Measurements from ENCODE around the gene ZDHHC24.
A peak's percentile ranks its signal among the peaks of the same experiment; 100 is the strongest.

The ZDHHC24 gene

DNA sequence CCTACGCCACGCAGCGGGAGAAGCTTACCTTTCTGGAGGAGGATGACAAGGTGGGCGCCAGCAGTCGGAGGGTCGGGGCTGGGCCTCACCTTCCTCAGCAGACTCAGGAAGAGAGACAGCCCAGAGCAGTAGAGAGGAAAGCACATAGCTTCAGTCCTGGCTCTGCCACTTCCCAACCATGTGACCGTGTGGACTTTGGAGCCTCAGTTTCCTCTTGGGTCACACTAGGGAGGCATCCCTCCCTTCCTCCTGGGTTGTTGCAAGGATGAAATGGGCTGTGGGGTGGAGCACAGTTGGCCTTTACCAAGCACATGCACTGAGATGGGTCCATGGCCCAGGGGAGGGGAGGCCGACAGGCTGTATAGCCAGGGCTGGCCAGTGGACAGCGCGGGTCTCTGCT, 52.7 kb downstream of the ZDHHC24 start:
- no peak for DNase-seq

DNA sequence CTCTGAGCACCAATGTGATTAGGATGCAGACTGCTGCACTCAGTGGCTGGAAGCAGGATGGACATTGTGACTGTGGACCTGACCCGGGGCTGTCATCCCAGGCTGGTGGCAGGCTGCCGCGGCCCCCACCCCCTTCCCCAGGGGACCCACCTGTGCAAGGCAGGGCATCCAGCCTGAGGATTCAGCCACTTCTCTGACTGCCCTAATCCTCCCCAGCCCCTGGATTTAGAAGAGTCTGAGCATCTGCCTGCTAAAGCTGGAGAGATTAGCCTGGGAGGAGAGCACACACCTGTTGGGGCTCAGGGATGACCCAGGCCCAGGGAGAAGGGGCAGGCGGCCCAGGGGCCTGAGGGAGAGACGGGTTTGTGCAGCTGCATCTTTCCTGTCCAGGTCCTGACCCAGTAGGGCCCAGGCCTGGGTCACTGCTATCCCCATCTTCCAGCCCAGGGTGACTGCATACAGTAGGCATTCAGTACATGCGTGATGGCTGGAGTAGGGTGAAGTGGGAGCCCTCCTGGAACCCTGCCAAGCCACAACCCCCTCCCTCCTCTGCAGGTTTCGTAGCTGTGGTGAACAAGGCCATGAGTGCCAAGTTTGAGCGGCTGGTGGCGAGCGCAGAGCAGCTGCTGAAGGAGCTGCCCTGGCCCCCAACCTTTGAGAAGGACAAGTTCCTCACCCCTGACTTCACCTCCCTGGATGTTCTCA, 53.5 kb downstream of the ZDHHC24 start:
- no peak for DNase-seq

DNA sequence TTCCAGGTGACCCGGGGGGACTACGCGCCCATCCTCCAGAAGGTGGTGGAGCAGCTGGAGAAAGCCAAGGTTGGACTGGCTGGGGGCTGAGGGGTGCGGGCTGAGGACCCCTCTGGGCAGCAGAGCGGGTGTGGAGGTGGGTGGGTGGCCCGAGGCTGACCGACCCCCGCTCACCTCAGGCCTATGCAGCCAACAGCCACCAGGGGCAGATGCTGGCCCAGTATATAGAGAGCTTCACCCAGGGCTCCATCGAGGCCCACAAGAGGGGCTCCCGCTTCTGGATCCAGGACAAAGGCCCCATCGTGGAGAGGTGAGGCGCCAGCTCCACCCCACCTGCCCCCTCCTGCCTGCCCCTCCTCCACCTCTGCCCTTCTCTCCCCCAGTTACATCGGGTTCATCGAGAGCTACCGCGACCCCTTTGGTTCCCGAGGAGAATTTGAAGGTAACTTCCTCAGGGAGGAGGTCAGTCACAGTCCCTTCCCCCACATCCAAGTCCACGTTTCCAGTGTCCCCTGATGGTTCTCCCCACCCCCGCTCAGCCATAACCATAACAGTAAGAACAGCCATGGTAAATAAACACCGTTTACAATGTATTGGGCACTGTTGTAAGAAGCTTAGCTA, 54.4 kb downstream of the ZDHHC24 start:
- no peak for DNase-seq

DNA sequence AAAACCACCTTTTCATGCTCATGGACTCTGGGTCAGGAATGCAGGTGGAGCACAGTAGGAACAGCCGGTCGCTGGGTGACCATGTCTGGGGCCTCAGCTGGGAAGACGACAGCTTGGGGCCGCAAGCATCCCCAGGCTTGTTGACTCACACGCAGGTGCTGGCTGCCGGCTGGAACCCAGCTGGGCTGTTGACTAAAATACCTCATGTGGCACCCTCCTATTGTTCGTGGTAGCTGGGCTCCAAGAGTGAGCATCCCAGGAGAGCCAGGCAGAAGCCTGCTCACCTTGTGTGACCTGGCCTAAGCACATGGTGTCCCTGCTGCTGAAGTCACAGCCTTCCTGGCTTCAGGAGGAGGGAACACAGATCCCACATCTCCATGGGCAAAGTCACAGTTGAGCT, 56.2 kb downstream of the ZDHHC24 start:
- no peak for DNase-seq

DNA sequence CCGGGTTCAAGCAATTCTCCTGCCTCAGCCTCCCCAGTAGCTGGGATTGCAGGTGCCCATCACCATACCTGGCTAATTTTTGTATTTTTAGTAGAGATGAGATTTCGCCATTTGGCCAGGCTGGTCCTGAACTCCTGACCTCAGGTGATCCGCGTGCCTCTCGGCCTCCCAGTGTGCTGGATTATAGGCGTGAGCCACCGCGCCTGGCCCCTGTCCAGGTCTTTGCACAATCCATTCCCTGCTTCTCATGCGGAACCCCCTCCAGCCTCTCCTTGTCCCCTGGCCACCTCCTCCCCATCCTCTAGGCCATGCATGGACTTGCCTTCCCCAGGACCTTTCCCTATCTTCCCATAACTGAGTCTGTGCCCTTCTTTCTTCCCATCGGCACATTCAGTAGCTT, 56.9 kb downstream of the ZDHHC24 start:
- no peak for DNase-seq

DNA sequence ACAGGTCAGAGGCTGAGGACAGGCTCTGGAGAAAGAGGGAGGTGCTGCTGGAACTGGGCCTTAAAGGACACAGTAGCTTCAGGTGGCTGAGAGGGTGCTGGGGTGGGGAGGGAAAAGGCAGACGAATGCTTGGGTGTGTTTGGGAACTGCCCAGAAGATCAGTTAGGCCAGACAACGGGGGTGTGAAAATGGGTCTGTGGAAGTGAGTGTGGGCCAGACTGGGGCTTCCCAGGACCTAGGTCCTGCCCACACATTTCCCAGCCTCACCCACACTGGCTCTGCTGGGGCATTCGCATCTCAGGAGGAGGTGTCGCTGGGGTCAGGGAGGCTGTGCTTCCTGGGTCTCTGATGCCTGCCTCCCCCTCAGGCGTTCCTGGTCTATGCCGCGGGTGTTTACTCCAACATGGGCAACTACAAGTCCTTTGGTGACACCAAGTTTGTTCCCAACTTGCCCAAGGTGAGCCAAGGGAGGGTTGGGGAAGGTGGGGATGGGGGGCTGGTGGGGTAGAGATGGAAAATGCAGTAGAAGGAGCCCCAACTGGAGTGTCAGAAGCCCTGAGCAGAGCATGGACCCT, 61.0 kb downstream of the ZDHHC24 start:
- no peak for DNase-seq

DNA sequence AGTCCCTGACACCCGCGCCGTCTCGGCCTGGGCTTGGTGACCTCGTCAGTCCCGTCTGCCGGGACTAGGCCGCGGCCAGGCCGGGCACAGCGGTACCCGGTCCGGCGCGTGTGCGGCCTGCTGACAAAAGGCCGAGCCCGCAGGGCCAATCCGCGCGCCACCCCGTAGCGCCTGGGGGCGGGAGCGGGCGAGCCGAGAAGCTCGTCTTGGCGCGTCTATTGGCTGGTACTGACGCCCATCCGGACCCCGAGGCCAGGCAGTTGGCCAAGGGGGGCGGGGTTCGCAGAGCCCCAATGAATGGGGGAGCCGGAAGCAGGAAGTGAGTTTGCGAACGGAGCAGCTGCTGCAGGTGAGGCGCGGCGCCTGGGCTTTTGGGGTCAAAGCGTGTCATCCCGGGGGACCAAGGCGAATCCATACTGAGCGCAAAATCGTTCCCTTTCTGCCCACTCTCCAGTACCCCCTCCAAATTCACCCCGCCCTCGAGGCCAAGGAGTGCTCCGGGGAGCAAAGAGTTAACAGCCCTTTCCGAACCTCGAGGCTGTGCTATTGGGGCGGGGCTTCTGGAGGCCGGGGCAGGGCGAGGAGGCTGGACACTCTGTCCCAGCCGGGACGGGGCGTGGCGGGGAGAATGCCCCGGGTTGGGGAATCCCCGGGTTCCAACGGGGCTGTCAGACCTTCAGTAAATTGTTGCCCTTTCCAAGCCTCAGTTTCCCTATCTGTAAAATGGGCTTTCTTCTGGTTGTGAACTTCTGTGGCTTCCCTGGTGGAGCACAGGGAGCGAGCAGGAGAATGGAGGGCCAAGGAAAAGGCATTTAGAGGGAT, 65.5 kb downstream of the ZDHHC24 start, which contains the start of gene DPP3:
TSS of gene DPP3 (plus strand) at position 318 of the 822 bp plus-strand sequence. CDS start 1,767 bp downstream, outside the sequence.
- DNase-seq: peak; percentile 98

DNA sequence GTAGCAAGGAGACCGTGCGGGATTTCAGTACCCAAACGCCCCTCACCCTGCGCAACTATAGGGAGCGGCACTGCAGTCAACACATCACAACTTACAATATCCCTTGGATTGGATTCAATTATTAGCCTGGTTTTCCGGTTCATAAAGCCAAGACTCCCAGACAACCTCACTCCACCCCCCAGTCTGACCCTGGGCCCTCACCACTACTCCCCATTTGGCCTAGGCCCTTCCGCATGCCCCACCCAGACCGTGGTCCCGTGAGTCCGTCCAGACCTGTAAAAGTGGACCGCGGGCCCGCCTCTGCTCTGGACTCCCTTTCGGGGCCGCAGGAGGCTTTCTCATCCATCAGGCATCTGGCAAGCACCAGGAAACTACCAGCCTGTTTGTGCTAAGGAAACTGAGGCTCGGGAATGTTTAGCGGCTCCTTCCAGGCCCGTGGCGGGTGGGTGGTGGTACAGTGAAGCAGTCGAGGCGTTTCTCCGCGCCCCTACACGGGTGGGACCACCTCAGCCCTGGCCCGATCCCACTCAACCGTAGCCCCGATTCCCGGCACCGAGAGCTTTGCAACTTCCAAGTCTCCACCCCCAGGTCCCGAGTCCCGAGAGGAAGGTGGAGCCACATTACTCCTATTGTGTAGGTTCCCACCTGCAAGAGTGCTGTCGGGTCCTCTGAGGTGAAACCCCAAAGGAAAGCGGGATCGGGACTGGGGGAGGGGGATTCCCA, 66.3 kb downstream of the ZDHHC24 start:
- no peak for DNase-seq

DNA sequence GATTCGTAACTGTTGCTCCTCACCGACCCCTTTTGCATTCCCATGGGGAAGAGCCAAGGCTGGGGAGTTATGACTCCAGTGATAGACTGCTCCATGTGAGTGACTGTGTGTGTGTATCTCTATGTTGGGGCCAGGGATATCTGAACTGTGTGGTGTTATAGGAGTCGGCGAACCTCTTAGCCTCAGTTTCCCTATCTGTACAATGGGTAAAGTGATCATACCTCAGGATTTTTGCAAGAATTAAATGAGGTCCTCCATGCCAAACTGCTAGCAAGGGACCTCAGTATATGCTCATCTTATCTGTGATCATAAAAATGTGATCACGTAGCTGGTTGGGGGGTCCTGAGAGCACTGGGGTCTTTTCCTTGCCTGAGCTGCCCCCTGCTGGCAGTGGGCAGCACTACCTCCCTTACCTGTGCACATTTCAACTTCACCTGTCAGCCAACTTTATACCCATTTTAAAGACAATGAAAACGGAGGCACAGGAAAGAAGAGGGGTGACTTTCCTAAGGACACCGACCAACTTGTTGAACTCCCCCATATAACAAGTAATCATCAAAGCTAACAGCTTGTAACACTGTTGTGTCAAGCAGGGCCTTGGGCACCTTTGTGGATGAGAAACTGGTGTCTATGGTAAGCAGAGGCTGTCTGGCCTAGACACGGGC, 67.0 kb downstream of the ZDHHC24 start:
- DNase-seq: no peak

DNA sequence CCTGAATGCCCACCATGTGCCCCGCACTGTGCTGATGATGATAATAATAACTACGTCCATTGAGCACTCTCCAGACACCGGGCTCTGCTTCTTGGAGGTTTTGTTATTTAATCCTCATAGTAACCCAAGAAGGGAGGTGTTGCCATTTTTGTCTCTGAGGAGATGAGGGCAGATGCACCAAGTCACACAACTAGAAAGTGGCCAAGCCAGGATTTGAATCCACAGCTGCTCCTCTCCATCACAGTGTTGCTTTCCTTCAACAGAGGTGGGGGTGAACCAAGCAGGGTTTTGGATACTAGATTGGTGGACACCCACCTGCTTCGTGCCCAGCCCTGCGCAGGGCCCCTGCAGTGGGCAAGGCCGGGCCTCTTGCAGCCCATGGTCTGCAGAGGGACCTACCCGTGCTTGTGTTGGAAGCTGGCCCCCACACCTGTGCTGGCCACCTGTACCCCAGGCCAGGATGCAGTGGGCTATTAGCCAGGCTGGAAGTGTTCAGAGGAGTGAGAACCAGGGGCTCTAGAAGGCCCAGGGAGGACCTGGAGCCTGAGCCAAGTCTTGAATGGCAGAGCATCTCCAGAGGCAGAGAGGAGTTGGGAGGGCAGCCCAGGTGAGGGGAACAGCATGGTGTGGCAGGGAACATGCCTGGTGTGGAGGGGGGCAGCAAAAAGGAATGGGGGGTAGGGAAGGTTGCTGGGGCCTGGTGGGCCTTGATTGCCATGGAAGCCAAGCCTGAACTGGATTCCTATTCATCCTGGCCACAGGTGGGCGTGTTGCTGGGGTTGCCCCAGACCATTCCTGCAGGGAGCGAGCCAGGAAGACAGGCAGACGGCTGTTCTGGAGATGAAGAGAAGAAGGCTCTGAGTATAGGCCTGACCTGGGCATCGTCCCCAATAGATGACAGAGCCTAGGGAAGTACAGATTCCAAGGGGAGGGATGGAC, 68.3 kb downstream of the ZDHHC24 start:
- no peak for DNase-seq

DNA sequence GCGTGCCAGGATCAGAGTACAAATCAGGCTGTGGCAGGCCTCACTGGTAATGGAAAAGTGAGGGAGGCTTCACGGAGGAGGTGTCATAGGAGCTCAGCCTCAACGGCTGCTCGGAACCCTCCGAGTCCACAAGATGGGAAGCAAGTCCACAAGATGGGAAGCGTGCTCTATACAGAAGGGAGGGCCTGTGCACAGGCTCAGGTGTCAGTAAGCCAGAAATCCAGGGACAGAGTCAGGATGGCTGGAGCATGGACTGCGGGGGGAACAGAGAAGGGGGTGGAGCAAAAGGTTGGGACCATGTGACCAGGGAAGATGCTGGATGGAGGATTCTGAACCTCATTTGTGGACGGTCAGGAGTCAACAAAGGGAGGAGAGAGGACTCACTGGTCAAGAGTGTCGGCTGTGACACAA, 69.0 kb downstream of the ZDHHC24 start:
- no peak for DNase-seq

DNA sequence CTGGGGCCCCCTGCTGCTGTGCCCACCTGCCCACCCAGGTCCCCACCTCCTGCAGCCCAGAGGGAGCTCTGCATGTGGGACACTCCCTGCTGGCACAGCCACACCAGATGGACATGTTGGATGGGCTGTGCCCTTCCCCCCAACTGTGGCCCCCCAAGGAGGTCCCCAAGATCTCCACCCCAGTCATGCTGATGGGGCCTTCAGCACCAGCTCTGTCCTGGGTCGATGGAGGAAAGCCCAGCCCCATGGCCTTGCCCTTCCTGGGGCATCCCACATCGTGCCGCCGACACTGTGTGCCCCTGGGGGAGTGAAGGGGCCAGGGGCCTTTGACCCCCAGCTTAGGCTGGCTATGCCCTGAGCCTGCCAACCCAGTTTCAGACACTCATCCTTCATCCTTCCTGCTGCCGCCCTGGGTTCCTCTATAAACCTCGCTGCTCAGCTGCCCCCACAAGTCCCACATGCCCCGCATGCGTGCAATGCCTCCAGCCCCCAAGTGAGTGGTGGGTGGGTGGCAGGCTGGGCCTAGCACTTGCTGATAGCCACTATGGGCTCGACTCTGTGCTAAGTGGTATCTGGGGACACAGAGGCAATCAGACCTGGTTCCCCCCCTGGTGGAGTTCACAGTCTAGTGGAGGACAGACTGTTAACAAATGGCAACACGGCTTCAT, 69.5 kb downstream of the ZDHHC24 start:
- no peak for DNase-seq

DNA sequence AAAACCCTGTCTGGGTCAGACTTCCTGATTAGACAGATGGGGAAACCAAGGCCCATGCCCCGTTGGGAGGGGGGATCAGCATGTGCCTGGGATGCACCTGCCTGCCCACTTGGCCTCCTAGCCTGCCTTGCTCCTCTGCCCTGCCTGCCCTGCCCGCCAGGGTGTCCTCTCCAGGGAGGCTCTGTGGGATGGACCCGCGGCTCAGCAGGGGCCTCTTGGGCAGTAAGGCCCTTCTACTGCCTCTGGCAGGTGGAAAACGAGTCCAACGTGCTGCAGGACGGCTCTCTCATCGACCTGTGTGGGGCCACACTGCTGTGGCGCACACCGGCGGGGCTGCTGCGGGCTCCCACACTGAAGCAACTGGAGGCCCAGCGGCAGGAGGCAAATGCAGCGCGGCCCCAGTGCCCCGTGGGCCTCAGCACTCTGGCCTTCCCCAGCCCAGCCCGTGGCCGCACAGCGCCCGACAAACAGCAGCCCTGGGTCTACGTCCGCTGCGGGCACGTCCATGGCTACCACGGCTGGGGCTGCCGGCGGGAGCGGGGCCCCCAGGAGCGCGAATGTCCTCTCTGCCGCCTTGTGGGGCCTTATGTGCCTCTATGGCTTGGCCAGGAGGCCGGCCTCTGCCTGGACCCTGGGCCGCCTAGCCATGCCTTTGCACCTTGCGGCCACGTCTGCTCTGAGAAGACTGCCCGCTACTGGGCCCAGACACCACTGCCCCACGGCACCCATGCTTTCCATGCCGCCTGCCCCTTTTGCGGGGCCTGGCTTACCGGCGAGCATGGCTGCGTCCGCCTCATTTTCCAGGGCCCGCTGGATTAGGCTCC, 70.3 kb downstream of the ZDHHC24 start:
- DNase-seq: no peak

DNA sequence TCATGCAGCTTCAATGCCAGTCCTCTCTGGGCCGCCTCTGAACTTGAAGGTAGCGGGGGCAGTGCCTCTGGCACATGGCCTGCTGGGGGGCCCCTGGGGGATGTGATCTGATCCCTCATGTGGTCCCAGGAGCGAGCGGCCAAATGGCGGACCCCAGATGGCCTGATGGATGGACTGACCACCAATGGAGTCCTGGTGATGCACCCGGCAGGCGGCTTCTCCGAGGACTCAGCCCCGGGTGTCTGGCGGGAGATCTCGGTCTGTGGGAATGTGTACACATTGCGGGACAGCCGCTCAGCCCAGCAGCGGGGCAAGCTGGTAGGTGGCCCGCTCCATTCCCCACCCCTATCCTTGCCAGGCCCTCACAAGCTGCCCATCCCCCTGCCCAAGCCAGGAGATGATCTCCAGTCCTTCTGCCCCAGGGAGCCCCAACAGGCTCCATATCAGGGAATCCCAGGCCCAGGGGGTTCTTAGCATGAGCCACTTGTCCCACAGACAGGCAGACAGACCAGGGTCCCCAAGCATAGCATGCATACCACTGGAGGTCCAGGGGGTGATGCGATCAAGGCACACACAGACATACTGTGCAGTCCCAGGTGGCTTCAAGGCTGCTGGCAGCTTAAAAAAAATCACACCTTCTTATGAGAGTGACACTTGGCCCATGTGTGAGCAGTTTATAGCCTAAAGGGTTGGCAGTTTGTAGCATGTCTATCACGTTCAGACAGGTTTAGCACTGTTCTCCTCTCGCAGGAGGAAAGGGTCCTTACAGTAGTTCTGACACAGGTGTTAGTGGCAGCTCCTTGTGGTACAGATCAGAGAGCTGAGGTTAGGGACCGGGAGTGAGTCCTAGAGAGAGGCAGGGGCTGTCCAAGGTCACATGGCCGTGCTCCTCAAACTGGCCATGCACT, 72.0 kb downstream of the ZDHHC24 start:
- DNase-seq: no peak

DNA sequence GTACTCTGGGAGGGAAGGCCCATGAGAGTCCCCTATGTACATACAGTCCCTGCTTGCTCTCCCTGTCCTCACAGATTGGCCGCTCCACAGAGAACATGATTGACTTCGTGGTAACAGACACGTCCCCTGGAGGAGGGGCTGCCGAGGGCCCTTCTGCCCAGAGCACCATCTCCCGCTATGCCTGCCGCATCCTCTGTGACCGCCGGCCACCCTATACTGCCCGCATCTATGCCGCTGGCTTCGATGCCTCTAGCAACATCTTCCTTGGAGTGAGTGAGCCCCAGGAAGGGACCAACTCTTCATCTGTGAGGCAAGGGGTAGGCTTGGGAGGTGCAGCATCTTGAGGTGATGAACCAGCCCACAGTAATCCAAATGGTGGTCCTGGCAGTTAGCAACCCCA, 72.7 kb downstream of the ZDHHC24 start:
- DNase-seq: no peak

DNA sequence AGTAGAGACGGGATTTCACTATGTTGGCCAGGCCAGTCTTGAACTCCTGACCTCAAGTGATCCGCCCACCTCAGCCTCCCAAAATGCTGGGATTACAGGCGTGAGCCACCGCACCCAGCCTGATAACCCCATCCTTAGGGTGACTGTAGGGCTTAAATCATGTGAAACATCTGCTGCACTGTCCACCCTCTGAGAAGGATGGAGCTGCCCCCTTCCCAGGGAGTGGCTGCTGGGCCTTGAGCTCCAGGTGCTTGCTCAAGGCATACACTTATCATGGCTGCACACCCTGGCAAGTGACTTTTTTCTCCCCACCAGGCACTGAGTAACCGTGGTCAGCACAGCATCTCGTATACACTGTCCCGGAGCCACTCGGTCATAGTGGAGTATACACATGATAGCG, 73.8 kb downstream of the ZDHHC24 start:
- no peak for DNase-seq

DNA sequence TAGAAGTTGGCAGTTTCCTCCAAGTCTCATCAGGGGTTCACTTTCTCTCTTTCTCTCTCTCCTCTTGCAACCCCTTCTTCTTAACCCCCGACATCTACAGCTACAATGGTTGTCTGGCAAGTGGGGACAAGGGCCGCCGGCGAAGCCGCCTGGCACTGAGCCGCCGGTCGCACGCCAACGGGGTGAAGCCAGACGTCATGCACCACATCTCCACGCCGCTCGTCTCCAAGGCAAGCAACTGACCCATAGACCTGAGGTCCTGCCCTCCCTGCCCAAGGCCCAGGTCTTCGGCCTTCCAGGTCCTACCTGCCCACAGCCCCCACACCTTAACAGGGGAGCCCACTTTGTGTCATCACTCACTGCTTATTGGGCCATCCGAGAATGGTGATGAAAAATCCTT, 74.7 kb downstream of the ZDHHC24 start:
- no peak for DNase-seq

Measured in femur (tissue), 1 donor.